Mucosa of descending colon (tissue), 3 donors: Measurements from ENCODE around the gene ABCB10. TPM values are rescaled to one million over a fixed set of nuclear protein-coding genes. Genes with fewer than 3 reads are reported as not detected.

Experiments
- ATAC-seq: fragments of 200-7000 bp; cut with Tn5 transposase; one replicate; pipeline ENCODE4 v1.9.1; 2020; ENCODE audit warnings: mild to moderate bottlenecking, moderate library complexity
- DNase-seq, 3 donors: peaks; one replicate each; pipeline ENCODE4 v3.0.0-alpha.2; 2020
- H3K36me3 ChIP-seq: fragments of 200-600 bp; one replicate; pipeline ENCODE4 v1.8.0; 2021; ENCODE audit warnings: low read depth, mild to moderate bottlenecking
- H3K4me1 ChIP-seq: fragments of 200-600 bp; one replicate; pipeline ENCODE4 v1.8.0; 2021; ENCODE audit warnings: low read depth, mild to moderate bottlenecking
- H3K4me3 ChIP-seq: fragments of 200-600 bp; one replicate; pipeline ENCODE4 v1.8.0; 2021; ENCODE audit warnings: mild to moderate bottlenecking
- H3K9me3 ChIP-seq: fragments of 200-600 bp; one replicate; pipeline ENCODE4 v1.8.0; 2021; ENCODE audit warnings: mild to moderate bottlenecking
- CTCF ChIP-seq: fragments of 200-600 bp; IDR thresholded peaks from one replicate; pipeline ENCODE4 v1.8.0; 2022; ENCODE audit warnings: antibody characterized with exemption, mild to moderate bottlenecking
- intact Hi-C, 2 donors: fragments of 100-400 bp; cut with DNase I in 1 of 2; cut with micrococcal nuclease in 1 of 2; formaldehyde crosslinking; loops; one replicate each; pipeline versions ENCODE4 v1.11.0 to v1.11.1; 2022; cut with DNase I, micrococcal nuclease
- total RNA-seq, 3 donors: library from RNA; stranded (reverse); fragmentation: NEBNext Ultra II Directional in 2 of 3; extraction: Animal tissue kit (Norgen Biotek cat#: 25700) in 2 of 3; gene quantifications; one replicate each; pipeline versions ENCODE4 v1.2.1 to v1.2.4, GENCODE V29; 2021 to 2023
- donor health status: DM: no; HTN: no; CAD: no; lungs with moderate emphysema.
- donor health status: DM: no; HTN: no; CAD: no.
- donor health status: DM: no; HTN: yes; CAD: no.

The ABCB10 gene
- total RNA-seq, 3 donors from 2014 or later: 19.6 to 25.9 (median 22.3) TPM

- ATAC-seq (peak; percentile 35), DNase-seq (peak; percentile 49 to 75 (median 74))
- TF ChIP-seq CTCF: no peak
- Histone ChIP-seq H3K4me1 (peaks cover 12% of the 10 kb centered on the region), H3K4me3 (peak overlapping the region; percentile 80), H3K9me3 (no peaks in the 10 kb centered on the region), H3K36me3 (no peaks in the 10 kb centered on the region)
- intact Hi-C loops: loop anchor here in 1 of 2 donors (10.0 kb wide), 1 partner anchor 67 kb away; the partner anchor contains the start of genes TAF5L and URB2
Observed at GRCh38 chr1:229557913-229558414, 543 bp downstream of the ABCB10 start.

GRCh38 chr1:229557200-229557850, 1.2 kb downstream of the ABCB10 start:
- Histone ChIP-seq H3K36me3 (no peaks in the 10 kb centered on the region), H3K9me3 (no peaks in the 10 kb centered on the region), H3K4me3 (no peak overlapping the region), H3K4me1 (peaks cover 12% of the 10 kb centered on the region)
- intact Hi-C loops: loop anchor here in 1 of 2 donors (10.0 kb wide), 1 partner anchor 67 kb away; the partner anchor contains the start of genes TAF5L and URB2
- no peak for TF ChIP-seq CTCF
- DNase-seq: no peak
- ATAC-seq: no peak

DNA sequence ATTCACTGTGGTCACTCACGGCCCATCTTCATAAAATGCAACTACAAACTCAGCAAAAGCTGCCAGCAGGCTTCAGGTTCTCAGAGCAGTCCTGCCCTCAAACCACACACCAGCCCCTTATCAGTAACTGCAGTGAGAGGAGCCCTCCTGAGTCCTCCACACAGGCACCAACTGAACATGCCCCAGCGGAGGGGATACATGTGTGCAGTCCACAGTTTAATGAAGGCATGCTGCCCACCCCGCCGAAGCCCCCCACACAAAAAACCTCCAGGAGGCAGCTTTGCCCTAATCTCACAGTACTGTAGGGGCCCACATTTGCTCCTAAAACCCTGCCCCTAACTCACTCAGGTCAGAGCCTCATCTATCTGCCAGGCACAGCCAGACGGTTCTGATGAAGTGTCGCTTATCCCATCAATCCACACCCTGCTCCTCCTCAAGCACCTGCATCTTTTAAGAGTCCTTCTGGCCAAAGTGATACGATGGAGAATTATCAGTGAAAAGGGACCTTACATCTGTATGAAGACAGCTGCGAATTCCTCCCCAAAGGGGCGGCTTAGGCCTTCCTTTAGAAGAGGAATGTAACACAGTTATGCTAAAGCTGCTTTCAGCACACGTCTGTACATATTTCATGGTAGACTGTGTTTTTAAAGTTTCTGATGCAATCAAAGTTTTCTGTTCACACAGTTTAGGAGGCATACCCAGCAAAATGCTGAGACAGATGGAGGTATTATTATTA, 3.5 kb downstream of the ABCB10 start:
- Histone ChIP-seq H3K9me3 (no peaks in the 10 kb centered on the region), H3K4me1 (peaks cover 12% of the 10 kb centered on the region), H3K36me3 (no peaks in the 10 kb centered on the region), H3K4me3 (no peak overlapping the region)
- intact Hi-C loops: loop anchor here in 1 of 2 donors (10.0 kb wide), 1 partner anchor 70 kb away; the partner anchor contains the start of genes TAF5L and URB2
- ATAC-seq (no peak), DNase-seq (no peak)
- no peak for TF ChIP-seq CTCF

GRCh38 chr1:229553621-229554130, 4.8 kb downstream of the ABCB10 start:
- no peak overlapping the region for H3K4me3 ChIP-seq
- no peak for ATAC-seq
- TF ChIP-seq CTCF: no peak
- no peak for DNase-seq
- peaks cover 12% of the 10 kb centered on the region for H3K4me1 ChIP-seq
- intact Hi-C loops: loop anchor here in 1 of 2 donors (10.0 kb wide), 1 partner anchor 71 kb away; the partner anchor contains the start of genes TAF5L and URB2
- no peaks in the 10 kb centered on the region for H3K9me3 ChIP-seq
- H3K36me3 ChIP-seq: no peaks in the 10 kb centered on the region

DNA sequence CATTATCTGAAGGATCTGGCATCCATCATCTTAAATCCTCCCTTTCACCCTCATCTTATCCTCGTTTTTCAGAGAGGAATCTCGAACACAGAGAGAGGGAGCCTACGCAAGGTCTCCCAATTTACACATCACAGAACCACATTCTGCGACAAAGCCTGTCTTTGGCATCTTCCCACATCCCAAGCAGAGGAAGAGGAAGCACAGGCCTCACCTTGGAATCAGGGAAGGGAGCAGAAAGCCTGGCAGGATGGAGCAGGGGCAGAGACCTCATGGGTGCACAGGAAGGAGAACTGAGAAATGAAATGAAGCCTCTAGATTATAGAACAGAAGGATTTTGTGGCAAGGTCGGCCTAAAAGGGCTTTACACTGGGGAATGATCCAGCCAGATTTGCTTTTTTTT, 5.8 kb downstream of the ABCB10 start:
- TF ChIP-seq CTCF: no peak
- intact Hi-C loops: loop anchor here in 1 of 2 donors (10.0 kb wide), 1 partner anchor 72 kb away; the partner anchor contains the start of genes TAF5L and URB2
- ATAC-seq: no peak
- H3K36me3 ChIP-seq: no peaks in the 10 kb centered on the region
- H3K4me3 ChIP-seq: no peak overlapping the region
- peaks cover 12% of the 10 kb centered on the region for H3K4me1 ChIP-seq
- no peaks in the 10 kb centered on the region for H3K9me3 ChIP-seq
- DNase-seq: no peak
